ENCODE measurements around the gene UBASH3A. TPM values are rescaled to one million over a fixed set of nuclear protein-coding genes. Genes with fewer than 3 reads are reported as not detected.

Gene UBASH3A
- total RNA-seq (1 to 10 TPM in 1 of 9 donors, under 1 TPM in 6, not detected in 2; 0.21 to 1.2 (median 0.43) TPM), polyA plus RNA-seq (under 1 TPM; 0.09 to 0.88 (median 0.44) TPM)
- long read RNA-seq, donor 1: 0 reads
- long read RNA-seq, donor 2: 0 reads
- long read RNA-seq, donor 3: 0 reads
- long read RNA-seq, donor 4, partial matches to known transcripts: 0 of 1 reads
- long read RNA-seq, donor 4, other reads (novel, unspliced or antisense): 0 of 1 reads
- long read RNA-seq, donor 5, partial matches to known transcripts: 0 of 2 reads
- long read RNA-seq, donor 5, other reads (novel, unspliced or antisense): 0 of 2 reads
- long read RNA-seq, donor 6, partial matches to known transcripts: 0 of 1 reads
- long read RNA-seq, donor 6, other reads (novel, unspliced or antisense): 0 of 1 reads
- long read RNA-seq, donor 7: 0 reads
- long read RNA-seq, donor 8: 0 reads
- long read RNA-seq, donor 9: 0 reads
- long read RNA-seq, donor 10: 0 reads

GRCh38 chr21:42403611-42404231 lies at the start of gene UBASH3A:
Gene UBASH3A, plus strand, starts transcription at chr21:42403902. Its CDS starts 44 bp downstream, at chr21:42403946.
- H3K4me3 ChIP-seq: no peak within 1 kb of the TSS

GRCh38 chr21:42356046-42356445 lies 47.7 kb upstream of the UBASH3A start:
- H3K4me3 ChIP-seq: no peak overlapping the region
- H3K27ac ChIP-seq: no peak overlapping the region
- no peaks in the 10 kb centered on the region for H3K4me1 ChIP-seq (replicated peaks in 1 of 2)
- no peak for DNase-seq
- TF ChIP-seq POLR2A (IDR thresholded peaks at IDR 0.05) (no peak), CTCF (IDR thresholded peaks at IDR 0.05) (no peak)
- intact Hi-C loops (cut with DNase I): no loop called here
- H3K27me3 ChIP-seq: no peaks in the 10 kb centered on the region
- whole genome bisulfite sequencing, 4 donors: 72 to 81% (median 78%) methylated on average over 2 of the region's 2 CpGs
- no peaks in the 10 kb centered on the region for H3K9me3 ChIP-seq (replicated peaks in 1 of 3)
- no peaks in the 10 kb centered on the region for H3K36me3 ChIP-seq (replicated peaks in 1 of 2)

More at GRCh38 chr21:42403611-42404231, at the start of gene UBASH3A:
- H3K9me3 ChIP-seq (replicated peaks in 1 of 3): no peaks in the 10 kb centered on the region
- H3K27me3 ChIP-seq: no peaks in the 10 kb centered on the region
- no peaks in the 10 kb centered on the region for H3K4me1 ChIP-seq (replicated peaks in 1 of 2)
- TF ChIP-seq CTCF (IDR thresholded peaks at IDR 0.05) (no peak), POLR2A (IDR thresholded peaks at IDR 0.05) (no peak)
- intact Hi-C loops (cut with DNase I): no loop called here
- H3K36me3 ChIP-seq (replicated peaks in 1 of 2): no peaks in the 10 kb centered on the region
- DNase-seq: no peak
- H3K27ac ChIP-seq: no peak within 1 kb of the TSS
- WGBS, 4 donors: 63 to 88% (median 79%) methylated on average over 11 to 21 of the region's 21 CpGs

GRCh38 chr21:42356650-42357049 lies 47.1 kb upstream of the UBASH3A start:
- intact Hi-C loops (cut with DNase I): no loop called here
- 38 to 54% (median 51%) methylated on average over 6 of the region's 6 CpGs for whole genome bisulfite sequencing, 4 donors
- Histone ChIP-seq H3K27ac (no peak overlapping the region), H3K27me3 (no peaks in the 10 kb centered on the region), H3K36me3 (replicated peaks in 1 of 2) (no peaks in the 10 kb centered on the region), H3K4me1 (replicated peaks in 1 of 2) (no peaks in the 10 kb centered on the region), H3K4me3 (no peak overlapping the region), H3K9me3 (replicated peaks in 1 of 3) (no peaks in the 10 kb centered on the region)
- DNase-seq: no peak
- no peak for TF ChIP-seq POLR2A (IDR thresholded peaks at IDR 0.05)

GRCh38 chr21:42357307-42357706 lies 46.4 kb upstream of the UBASH3A start:
- WGBS, 4 donors: 62 to 82% (median 73%) methylated on average over 3 of the region's 3 CpGs
- no peak overlapping the region for H3K27ac ChIP-seq
- intact Hi-C loops (cut with DNase I): no loop called here
- H3K36me3 ChIP-seq (replicated peaks in 1 of 2): no peaks in the 10 kb centered on the region
- H3K27me3 ChIP-seq: no peaks in the 10 kb centered on the region
- no peak overlapping the region for H3K4me3 ChIP-seq
- TF ChIP-seq CTCF (IDR thresholded peaks at IDR 0.05) (no peak), POLR2A (IDR thresholded peaks at IDR 0.05) (no peak)
- H3K4me1 ChIP-seq (replicated peaks in 1 of 2): no peaks in the 10 kb centered on the region
- DNase-seq: no peak
- H3K9me3 ChIP-seq (replicated peaks in 1 of 3): no peaks in the 10 kb centered on the region
